Omental fat pad (tissue), 4 donors: ENCODE results near the gene IL36B. TPM values are rescaled to one million over a fixed set of nuclear protein-coding genes. Genes with fewer than 3 reads are reported as not detected.

ENCODE experiments used
- ATAC-seq: fragments of 150-250 bp; one replicate; pipeline ENCODE4 v1.9.1; 2016; ENCODE audit warnings: mild to moderate bottlenecking, moderate library complexity; ENCODE audit not compliant: low FRiP score
- DNase-seq: peaks from one replicate; pipeline ENCODE4 v3.0.0-alpha.2; 2019; ENCODE audit warnings: low spot score
- CTCF ChIP-seq, 3 donors: fragments of 450-650 bp; IDR thresholded peaks; one replicate each; pipeline ENCODE4 v1.5.1; 2016 to 2017; ENCODE audit warnings: antibody characterized with exemption in 3 of 3, mild to moderate bottlenecking in 3 of 3, moderate library complexity in 2 of 3
- total RNA-seq, 4 donors: library from RNA; depleted of rRNA; stranded (reverse); fragments of >200 nt; gene quantifications; one replicate each; pipeline ENCODE4 v1.1.0, GENCODE V29; 2016

The IL36B gene
- total RNA-seq, 4 donors from 2014 or later: not detected

- DNase-seq: no peak
- no peak for TF ChIP-seq CTCF (IDR thresholded peaks at IDR 0.05)
- ATAC-seq: no peak
These were observed 39.4 kb downstream of the IL36B start for GRCh38 chr2:113013336-113013661.

GRCh38 chr2:113012436-113013335, 40.0 kb downstream of the IL36B start:
- TF ChIP-seq CTCF (IDR thresholded peaks at IDR 0.05): no peak
- ATAC-seq: no peak
- DNase-seq: no peak

GRCh38 chr2:113011108-113011507, 41.6 kb downstream of the IL36B start:
- no peak for TF ChIP-seq CTCF (IDR thresholded peaks at IDR 0.05)
- ATAC-seq (no peak), DNase-seq (no peak)

GRCh38 chr2:113010088-113010487, 42.6 kb downstream of the IL36B start:
- ATAC-seq (no peak), DNase-seq (no peak)
- TF ChIP-seq CTCF (IDR thresholded peaks at IDR 0.05): no peak

GRCh38 chr2:113009622-113010021, 43.0 kb downstream of the IL36B start:
- no peak for DNase-seq
- TF ChIP-seq CTCF (IDR thresholded peaks at IDR 0.05): no peak
- ATAC-seq: no peak

GRCh38 chr2:113007250-113007649, 45.4 kb downstream of the IL36B start:
- ATAC-seq (no peak), DNase-seq (no peak)
- no peak for TF ChIP-seq CTCF (IDR thresholded peaks at IDR 0.05)

GRCh38 chr2:113005030-113005509, 47.6 kb downstream of the IL36B start, which contains the start of gene IL36A:
Gene IL36A, plus strand, starts transcription at chr2:113005459. Its CDS starts 413 bp downstream, at chr2:113005872.
- DNase-seq: no peak
- no peak for ATAC-seq
- TF ChIP-seq CTCF (IDR thresholded peaks at IDR 0.05): no peak
